Mucosa of descending colon (tissue), 3 donors: ENCODE results near the gene ZBTB7C. TPM values are rescaled to one million over a fixed set of nuclear protein-coding genes. Genes with fewer than 3 reads are reported as not detected.

ENCODE experiments used
- ATAC-seq: fragments of 200-7000 bp; cut with Tn5 transposase; one replicate; pipeline ENCODE4 v1.9.1; 2020; ENCODE audit warnings: mild to moderate bottlenecking, moderate library complexity
- DNase-seq, 3 donors: peaks; one replicate each; pipeline ENCODE4 v3.0.0-alpha.2; 2020
- H3K36me3 ChIP-seq: fragments of 200-600 bp; one replicate; pipeline ENCODE4 v1.8.0; 2021; ENCODE audit warnings: low read depth, mild to moderate bottlenecking
- H3K4me1 ChIP-seq: fragments of 200-600 bp; one replicate; pipeline ENCODE4 v1.8.0; 2021; ENCODE audit warnings: low read depth, mild to moderate bottlenecking
- H3K4me3 ChIP-seq: fragments of 200-600 bp; one replicate; pipeline ENCODE4 v1.8.0; 2021; ENCODE audit warnings: mild to moderate bottlenecking
- H3K9me3 ChIP-seq: fragments of 200-600 bp; one replicate; pipeline ENCODE4 v1.8.0; 2021; ENCODE audit warnings: mild to moderate bottlenecking
- intact Hi-C, 2 donors: fragments of 100-400 bp; cut with DNase I in 1 of 2; cut with micrococcal nuclease in 1 of 2; formaldehyde crosslinking; loops; one replicate each; pipeline versions ENCODE4 v1.11.0 to v1.11.1; 2022; cut with DNase I, micrococcal nuclease
- total RNA-seq, 3 donors: library from RNA; stranded (reverse); fragmentation: NEBNext Ultra II Directional in 2 of 3; extraction: Animal tissue kit (Norgen Biotek cat#: 25700) in 2 of 3; gene quantifications; one replicate each; pipeline versions ENCODE4 v1.2.1 to v1.2.4, GENCODE V29; 2021 to 2023
- TF ChIP-seq, protein P1 (sequence below): fragments of 200-600 bp; IDR thresholded peaks from one replicate; pipeline ENCODE4 v1.8.0; 2022; ENCODE audit warnings: antibody characterized with exemption, mild to moderate bottlenecking
- donor health status: DM: no; HTN: no; CAD: no; lungs with moderate emphysema.
- donor health status: DM: no; HTN: no; CAD: no.
- donor health status: DM: no; HTN: yes; CAD: no.

The ZBTB7C gene
- total RNA-seq, 3 donors from 2014 or later = 20.8 to 56.6 (median 38.2) TPM

DNA sequence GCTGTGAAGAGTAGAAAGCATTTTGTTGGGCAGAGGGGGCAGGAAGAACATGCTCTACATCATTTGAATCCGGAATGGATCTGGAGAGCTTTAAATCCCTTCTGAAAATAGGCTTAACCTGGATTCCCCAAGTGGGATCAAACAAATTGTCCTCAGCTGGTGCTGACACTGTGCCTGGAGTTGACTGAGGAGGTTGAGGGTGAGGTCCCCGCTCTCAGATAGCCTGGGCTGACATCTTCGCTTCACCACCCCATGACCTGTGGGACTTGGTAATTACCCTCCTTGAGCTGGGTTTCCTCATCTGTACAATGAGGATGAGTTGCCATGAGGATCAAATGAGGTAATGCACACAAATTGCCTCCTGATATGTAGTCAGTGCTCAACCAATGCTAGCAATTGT is 360.9 kb downstream of the ZBTB7C start:
- Histone ChIP-seq H3K4me1 (peaks cover 3% of the 10 kb centered on the region), H3K4me3 (no peak overlapping the region), H3K9me3 (no peaks in the 10 kb centered on the region), H3K36me3 (no peaks in the 10 kb centered on the region)
- DNase-seq (no peak), ATAC-seq (no peak)
- TF ChIP-seq, protein P1, sequence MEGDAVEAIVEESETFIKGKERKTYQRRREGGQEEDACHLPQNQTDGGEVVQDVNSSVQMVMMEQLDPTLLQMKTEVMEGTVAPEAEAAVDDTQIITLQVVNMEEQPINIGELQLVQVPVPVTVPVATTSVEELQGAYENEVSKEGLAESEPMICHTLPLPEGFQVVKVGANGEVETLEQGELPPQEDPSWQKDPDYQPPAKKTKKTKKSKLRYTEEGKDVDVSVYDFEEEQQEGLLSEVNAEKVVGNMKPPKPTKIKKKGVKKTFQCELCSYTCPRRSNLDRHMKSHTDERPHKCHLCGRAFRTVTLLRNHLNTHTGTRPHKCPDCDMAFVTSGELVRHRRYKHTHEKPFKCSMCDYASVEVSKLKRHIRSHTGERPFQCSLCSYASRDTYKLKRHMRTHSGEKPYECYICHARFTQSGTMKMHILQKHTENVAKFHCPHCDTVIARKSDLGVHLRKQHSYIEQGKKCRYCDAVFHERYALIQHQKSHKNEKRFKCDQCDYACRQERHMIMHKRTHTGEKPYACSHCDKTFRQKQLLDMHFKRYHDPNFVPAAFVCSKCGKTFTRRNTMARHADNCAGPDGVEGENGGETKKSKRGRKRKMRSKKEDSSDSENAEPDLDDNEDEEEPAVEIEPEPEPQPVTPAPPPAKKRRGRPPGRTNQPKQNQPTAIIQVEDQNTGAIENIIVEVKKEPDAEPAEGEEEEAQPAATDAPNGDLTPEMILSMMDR = no peak
- intact Hi-C loops = no loop called here

DNA sequence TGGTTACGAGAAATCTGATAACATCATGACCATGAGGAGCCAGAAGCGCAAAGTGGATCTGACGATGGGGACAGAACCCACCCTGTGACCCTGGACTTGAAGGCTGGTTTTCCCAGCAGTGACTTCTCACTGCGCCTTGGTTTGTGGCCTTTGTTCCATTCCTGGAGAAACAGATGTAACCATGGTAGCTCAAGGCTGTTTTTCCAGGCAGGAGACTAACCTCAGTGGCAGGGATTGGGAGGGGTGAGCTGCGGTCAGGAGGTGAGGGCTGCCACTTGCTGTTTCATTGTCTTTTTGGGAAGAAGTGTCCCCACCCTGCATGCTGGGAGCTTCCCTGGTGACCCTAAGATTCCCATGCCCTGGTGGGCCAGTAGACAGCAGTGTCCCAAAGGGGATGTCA is 362.3 kb downstream of the ZBTB7C start:
- Histone ChIP-seq H3K36me3 (no peaks in the 10 kb centered on the region), H3K9me3 (no peaks in the 10 kb centered on the region), H3K4me3 (no peak overlapping the region), H3K4me1 (peaks cover 3% of the 10 kb centered on the region)
- TF ChIP-seq, protein P1 = no peak
- no peak for DNase-seq
- ATAC-seq = no peak
- intact Hi-C loops = no loop called here

DNA sequence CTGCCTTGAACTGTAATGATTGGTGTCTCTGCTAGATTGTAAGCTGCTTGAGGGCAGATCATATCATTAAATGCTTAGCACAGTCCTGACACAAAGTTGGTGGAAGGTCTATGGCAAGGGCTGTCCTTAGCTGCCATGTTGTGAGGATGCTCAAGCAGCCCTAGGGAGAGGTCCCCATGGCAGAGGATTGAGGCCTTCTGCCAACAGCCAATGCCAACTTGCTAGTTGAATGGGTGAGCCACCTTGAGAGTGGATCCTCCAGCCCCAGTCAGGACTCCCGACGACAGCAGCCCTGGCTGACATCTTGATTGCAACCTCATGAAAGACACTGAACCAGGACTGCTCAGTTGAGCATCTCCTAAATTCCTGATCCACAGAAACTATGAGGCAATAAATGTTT is 363.4 kb downstream of the ZBTB7C start:
- no peaks in the 10 kb centered on the region for H3K9me3 ChIP-seq
- no peak for ATAC-seq
- intact Hi-C loops = no loop called here
- H3K4me1 ChIP-seq = peaks cover 3% of the 10 kb centered on the region
- TF ChIP-seq, protein P1 = no peak
- H3K36me3 ChIP-seq = no peaks in the 10 kb centered on the region
- no peak for DNase-seq
- H3K4me3 ChIP-seq = no peak overlapping the region

DNA sequence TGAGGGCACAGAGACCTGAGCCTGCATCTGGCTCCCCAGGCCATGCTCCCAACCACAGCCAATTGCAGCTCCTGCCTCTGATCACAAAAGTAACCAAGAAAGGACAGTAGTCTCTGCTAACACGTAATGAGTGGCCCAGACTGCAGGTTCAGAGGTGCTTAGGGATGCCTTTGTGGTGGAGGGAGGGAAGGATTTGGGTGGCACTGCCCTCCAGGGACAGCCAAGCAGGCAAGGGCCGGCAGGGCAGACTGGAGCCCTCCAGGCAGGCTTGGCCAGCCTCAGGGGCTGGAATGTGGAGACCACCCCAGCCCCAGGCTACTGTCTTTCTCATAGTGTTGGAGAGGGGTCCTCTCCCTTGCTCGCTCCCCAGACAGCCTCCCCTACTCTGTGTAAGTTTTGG is 364.2 kb downstream of the ZBTB7C start:
- TF ChIP-seq, protein P1 = no peak
- Histone ChIP-seq H3K36me3 (no peaks in the 10 kb centered on the region), H3K9me3 (no peaks in the 10 kb centered on the region), H3K4me3 (no peak overlapping the region), H3K4me1 (no peaks in the 10 kb centered on the region)
- DNase-seq (no peak), ATAC-seq (no peak)
- intact Hi-C loops = no loop called here

DNA sequence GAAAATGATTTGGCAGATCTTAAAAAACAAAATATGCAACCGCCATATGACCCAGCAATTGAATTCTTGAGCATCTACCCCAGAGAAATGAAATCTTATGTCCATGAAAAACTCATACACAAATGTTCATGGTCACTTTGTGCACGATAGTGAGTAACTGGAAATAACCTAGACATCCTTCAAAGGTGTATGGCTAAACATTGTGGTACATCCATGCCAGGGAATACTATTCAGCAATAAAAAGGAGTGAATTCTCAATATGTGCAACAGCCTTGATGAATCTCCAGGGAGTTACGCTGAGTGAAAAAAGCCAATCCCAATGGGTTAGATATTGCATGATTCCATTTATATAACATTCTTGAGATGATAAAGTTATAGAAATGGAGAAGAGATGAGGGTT is 366.0 kb downstream of the ZBTB7C start:
- TF ChIP-seq, protein P1 = no peak
- no peak for DNase-seq
- Histone ChIP-seq H3K36me3 (no peaks in the 10 kb centered on the region), H3K4me3 (no peak overlapping the region), H3K9me3 (no peaks in the 10 kb centered on the region), H3K4me1 (no peaks in the 10 kb centered on the region)
- no peak for ATAC-seq
- intact Hi-C loops = no loop called here

DNA sequence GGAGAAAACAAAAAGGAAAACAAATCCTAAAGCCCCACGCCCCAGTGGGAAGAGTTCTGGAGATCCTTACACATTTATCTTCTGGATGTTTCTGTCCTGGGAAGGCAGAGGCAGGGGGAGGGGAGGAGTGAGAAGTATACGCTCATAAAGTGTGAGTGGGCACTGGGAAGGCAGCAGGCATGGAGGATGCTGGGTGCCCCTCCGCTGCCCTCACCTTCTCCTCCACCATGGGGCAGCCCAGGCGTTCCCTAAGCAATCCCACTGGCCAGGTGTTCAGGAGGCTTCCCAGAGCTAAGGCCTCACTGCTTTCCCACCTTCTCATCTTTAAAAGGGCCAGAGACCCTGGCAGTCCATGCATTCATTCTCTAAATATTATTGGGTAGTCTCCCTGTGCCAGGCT is 366.8 kb downstream of the ZBTB7C start:
- DNase-seq (no peak), ATAC-seq (no peak)
- H3K4me3 ChIP-seq = no peak overlapping the region
- no peaks in the 10 kb centered on the region for H3K9me3 ChIP-seq
- H3K4me1 ChIP-seq = no peaks in the 10 kb centered on the region
- TF ChIP-seq, protein P1 = no peak
- intact Hi-C loops = no loop called here
- no peaks in the 10 kb centered on the region for H3K36me3 ChIP-seq
